K562 (cell line): Measurements from ENCODE around the gene NES. TPM values are rescaled to one million over a fixed set of nuclear protein-coding genes. Genes with fewer than 3 reads are reported as not detected.
A peak's percentile ranks its signal among the peaks of the same experiment; 100 is the strongest.

Source experiments
- CBFB ChIP-seq: sonication (generic); formaldehyde crosslinking; IDR thresholded peaks from 2 replicates; pipeline ENCODE4 v1.4.0; 2020; ENCODE audit warnings: mild to moderate bottlenecking, missing genetic modification reagents
- CBX3 ChIP-seq, 2 experiments: IDR thresholded peaks; 1 replicate in 1 of 2; 2 replicates in 1 of 2; pipeline ENCODE4 v1.6.1; 2012; ENCODE audit warnings: inconsistent platforms in 2 of 2, low read length in 2 of 2, borderline replicate concordance in 1 of 2, control low read depth in 1 of 2
- HSF4 ChIP-seq: fragments of 250-450 bp; sonication (Bioruptor Pico); IDR thresholded peaks from 2 replicates; pipeline ENCODE4 v2.1.2; 2022; ENCODE audit warnings: mild to moderate bottlenecking, moderate library complexity, borderline replicate concordance
- MAFK ChIP-seq: IDR thresholded peaks from 2 replicates; pipeline ENCODE4 v1.6.1; 2011; ENCODE audit warnings: low read length, improper control_type of control experiment
- NCOA4 ChIP-seq: fragments of 450-650 bp; IDR thresholded peaks from 2 replicates; pipeline ENCODE4 v1.6.1; 2018; ENCODE audit warnings: mild to moderate bottlenecking; ENCODE audit not compliant: partially characterized antibody
- PKNOX1 ChIP-seq: fragments of 450-650 bp; IDR thresholded peaks from 2 replicates; pipeline ENCODE4 v1.6.1; 2016
- RAD51 ChIP-seq: fragments of 450-650 bp; IDR thresholded peaks from 2 replicates; pipeline ENCODE4 v1.7.1; 2016; ENCODE audit warnings: low read depth, mild to moderate bottlenecking, borderline replicate concordance
- SP1 ChIP-seq: sonication (generic); formaldehyde crosslinking; IDR thresholded peaks from 2 replicates; pipeline ENCODE4 v1.8.1; 2022; ENCODE audit warnings: mild to moderate bottlenecking, missing genetic modification reagents
- ZNF12 ChIP-seq: sonication (generic); formaldehyde crosslinking; IDR thresholded peaks from 2 replicates; pipeline ENCODE4 v1.4.0; 2020; ENCODE audit warnings: mild to moderate bottlenecking, missing genetic modification reagents
- ZNF134 ChIP-seq: fragments of 250-450 bp; sonication (Bioruptor Pico); conservative IDR thresholded peaks from 2 replicates; pipeline ENCODE4 v1.4.0; 2020
- ZNF253 ChIP-seq: fragments of 250-450 bp; sonication (Bioruptor Pico); conservative IDR thresholded peaks from 2 replicates; pipeline ENCODE4 v1.6.1; 2021; ENCODE audit warnings: mild to moderate bottlenecking
- ZNF395 ChIP-seq: fragments of 200-800 bp; sonication (Bioruptor generic); IDR thresholded peaks from 2 replicates; pipeline ENCODE4 v1.6.1; 2017; ENCODE audit warnings: missing genetic modification characterization, missing compliant biosample characterization
- ZNF449 ChIP-seq: fragments of 250-450 bp; sonication (Bioruptor Pico); IDR thresholded peaks from 2 replicates; pipeline ENCODE4 v1.8.0; 2022; ENCODE audit warnings: moderate library complexity, mild to moderate bottlenecking, inconsistent platforms
- polyA plus RNA-seq, 8 experiments: library from polyadenylated mRNA; depleted of rRNA in 4 of 8; stranded (reverse) in 5 of 8; unstranded in 3 of 8; fragments of >200 nt; fragmentation: Nextera tagmentation in 2 of 8; fragmentation: Illumina TruSeq in 1 of 8; extraction: Ambion mirVana in 2 of 8; extraction: Trizol in 1 of 8; gene quantifications; 2 replicates each; pipeline versions ENCODE4 v1.2.1 to v1.2.3, GENCODE V29; 2011 to 2014; ENCODE audit warnings: inconsistent platforms in 1 of 8, missing spikeins in 1 of 8
- total RNA-seq, 7 experiments: library from RNA; depleted of rRNA in 6 of 7; stranded (reverse); fragments of >200 nt in 6 of 7; fragmentation: Illumina TruSeq in 2 of 7; extraction: Trizol in 2 of 7; gene quantifications; 2 replicates each; pipeline versions ENCODE4 v1.2.1 to v1.2.3, GENCODE V29; 2011 to 2021; ENCODE audit warnings: low replicate concordance in 1 of 7
- TF ChIP-seq, protein P1 (sequence below): sonication (generic); formaldehyde crosslinking; IDR thresholded peaks from 2 replicates; pipeline ENCODE4 v1.8.0; 2022; ENCODE audit warnings: missing genetic modification reagents, mild to moderate bottlenecking, moderate library complexity, borderline replicate concordance
- TF ChIP-seq, protein P2 (sequence below): fragments of 250-450 bp; sonication (Bioruptor Pico); IDR thresholded peaks from 2 replicates; pipeline ENCODE4 v1.8.0; 2021; ENCODE audit warnings: moderate library complexity, mild to moderate bottlenecking, inconsistent platforms
- TF ChIP-seq, protein P3 (sequence below): fragments of 150-350 bp; IDR thresholded peaks from 2 replicates; pipeline ENCODE4 v1.6.1; 2014; ENCODE audit warnings: low read depth, mild to moderate bottlenecking, low read length, borderline replicate concordance

NES gene
- total and polyA plus RNA-seq, 9 of the 15 experiments (the other 6 are each of a cell fraction or from before 2014, with no cell fraction given) = 0.10 to 8.6 (median 4.2) TPM

GRCh38 chr1:156676820-156677615 is at the start of gene NES (continued):
- TF ChIP-seq, protein P1, sequence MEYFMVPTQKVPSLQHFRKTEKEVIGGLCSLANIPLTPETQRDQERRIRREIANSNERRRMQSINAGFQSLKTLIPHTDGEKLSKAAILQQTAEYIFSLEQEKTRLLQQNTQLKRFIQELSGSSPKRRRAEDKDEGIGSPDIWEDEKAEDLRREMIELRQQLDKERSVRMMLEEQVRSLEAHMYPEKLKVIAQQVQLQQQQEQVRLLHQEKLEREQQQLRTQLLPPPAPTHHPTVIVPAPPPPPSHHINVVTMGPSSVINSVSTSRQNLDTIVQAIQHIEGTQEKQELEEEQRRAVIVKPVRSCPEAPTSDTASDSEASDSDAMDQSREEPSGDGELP (CRISPR knock-in tag) = 0 out of 2 replicates have a peak, but pooled peaks have one; percentile 10
- no peak for TF ChIP-seq ZNF449 (CRISPR knock-in tag)
- no peak for TF ChIP-seq CBX3 (IDR thresholded peaks at IDR 0.05; ENCODE audit: borderline replicate concordance in 1 of 2, low read length in 2 of 2)
- 0 out of 2 replicates have a peak, but pooled peaks have one; percentile 12 for TF ChIP-seq SP1 (CRISPR knock-in tag)
- no peak for TF ChIP-seq MAFK
- TF ChIP-seq ZNF253 (CRISPR knock-in tag) = no peak
- TF ChIP-seq ZNF395 (CRISPR knock-in tag) = no peak
- no peak for TF ChIP-seq RAD51
- no peak for TF ChIP-seq HSF4 (CRISPR knock-in tag)
- TF ChIP-seq ZNF12 (CRISPR knock-in tag) = no peak
- TF ChIP-seq, protein P2, sequence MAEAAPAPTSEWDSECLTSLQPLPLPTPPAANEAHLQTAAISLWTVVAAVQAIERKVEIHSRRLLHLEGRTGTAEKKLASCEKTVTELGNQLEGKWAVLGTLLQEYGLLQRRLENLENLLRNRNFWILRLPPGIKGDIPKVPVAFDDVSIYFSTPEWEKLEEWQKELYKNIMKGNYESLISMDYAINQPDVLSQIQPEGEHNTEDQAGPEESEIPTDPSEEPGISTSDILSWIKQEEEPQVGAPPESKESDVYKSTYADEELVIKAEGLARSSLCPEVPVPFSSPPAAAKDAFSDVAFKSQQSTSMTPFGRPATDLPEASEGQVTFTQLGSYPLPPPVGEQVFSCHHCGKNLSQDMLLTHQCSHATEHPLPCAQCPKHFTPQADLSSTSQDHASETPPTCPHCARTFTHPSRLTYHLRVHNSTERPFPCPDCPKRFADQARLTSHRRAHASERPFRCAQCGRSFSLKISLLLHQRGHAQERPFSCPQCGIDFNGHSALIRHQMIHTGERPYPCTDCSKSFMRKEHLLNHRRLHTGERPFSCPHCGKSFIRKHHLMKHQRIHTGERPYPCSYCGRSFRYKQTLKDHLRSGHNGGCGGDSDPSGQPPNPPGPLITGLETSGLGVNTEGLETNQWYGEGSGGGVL (CRISPR knock-in tag) = no peak
- TF ChIP-seq CBFB = no peak
- no peak for TF ChIP-seq NCOA4
- peak; percentile 55 for TF ChIP-seq PKNOX1
- TF ChIP-seq, protein P3, sequence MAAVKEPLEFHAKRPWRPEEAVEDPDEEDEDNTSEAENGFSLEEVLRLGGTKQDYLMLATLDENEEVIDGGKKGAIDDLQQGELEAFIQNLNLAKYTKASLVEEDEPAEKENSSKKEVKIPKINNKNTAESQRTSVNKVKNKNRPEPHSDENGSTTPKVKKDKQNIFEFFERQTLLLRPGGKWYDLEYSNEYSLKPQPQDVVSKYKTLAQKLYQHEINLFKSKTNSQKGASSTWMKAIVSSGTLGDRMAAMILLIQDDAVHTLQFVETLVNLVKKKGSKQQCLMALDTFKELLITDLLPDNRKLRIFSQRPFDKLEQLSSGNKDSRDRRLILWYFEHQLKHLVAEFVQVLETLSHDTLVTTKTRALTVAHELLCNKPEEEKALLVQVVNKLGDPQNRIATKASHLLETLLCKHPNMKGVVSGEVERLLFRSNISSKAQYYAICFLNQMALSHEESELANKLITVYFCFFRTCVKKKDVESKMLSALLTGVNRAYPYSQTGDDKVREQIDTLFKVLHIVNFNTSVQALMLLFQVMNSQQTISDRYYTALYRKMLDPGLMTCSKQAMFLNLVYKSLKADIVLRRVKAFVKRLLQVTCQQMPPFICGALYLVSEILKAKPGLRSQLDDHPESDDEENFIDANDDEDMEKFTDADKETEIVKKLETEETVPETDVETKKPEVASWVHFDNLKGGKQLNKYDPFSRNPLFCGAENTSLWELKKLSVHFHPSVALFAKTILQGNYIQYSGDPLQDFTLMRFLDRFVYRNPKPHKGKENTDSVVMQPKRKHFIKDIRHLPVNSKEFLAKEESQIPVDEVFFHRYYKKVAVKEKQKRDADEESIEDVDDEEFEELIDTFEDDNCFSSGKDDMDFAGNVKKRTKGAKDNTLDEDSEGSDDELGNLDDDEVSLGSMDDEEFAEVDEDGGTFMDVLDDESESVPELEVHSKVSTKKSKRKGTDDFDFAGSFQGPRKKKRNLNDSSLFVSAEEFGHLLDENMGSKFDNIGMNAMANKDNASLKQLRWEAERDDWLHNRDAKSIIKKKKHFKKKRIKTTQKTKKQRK = no peak
- no peak for TF ChIP-seq ZNF134 (CRISPR knock-in tag)
